ACC112 (cell line): Measurements from ENCODE around the gene NUTM2E.
"Not testable (repeated sequence)": the region's sequence is repeated elsewhere in the genome, so short reads cannot be mapped to it uniquely, and the experiment has no call there.

ENCODE experiments used
- H2AFZ ChIP-seq: fragments of 200-600 bp; sonication (generic); one replicate; pipeline ENCODE4 v1.6.0; 2017; ENCODE audit warnings: antibody characterized with exemption, low read length; ENCODE audit not compliant: unreplicated experiment
- H3K27ac ChIP-seq: fragments of 200-600 bp; sonication (generic); 2 replicates; pipeline ENCODE4 v1.5.1; 2014; ENCODE audit warnings: low read depth, mild to moderate bottlenecking, antibody characterized with exemption, low read length, moderate library complexity
- H3K27me3 ChIP-seq: fragments of 200-600 bp; sonication (generic); 2 replicates; pipeline ENCODE4 v1.6.1; 2014; ENCODE audit warnings: mild to moderate bottlenecking, antibody characterized with exemption, low read length, moderate library complexity, mixed read lengths; ENCODE audit not compliant: insufficient read depth
- H3K36me3 ChIP-seq: fragments of 200-600 bp; sonication (generic); 2 replicates; pipeline ENCODE4 v1.6.1; 2016; ENCODE audit warnings: mild to moderate bottlenecking, antibody characterized with exemption, low read length, moderate library complexity, mixed read lengths; ENCODE audit not compliant: insufficient read depth
- H3K4me1 ChIP-seq: fragments of 200-600 bp; sonication (generic); one replicate; pipeline ENCODE4 v1.6.1; 2016; ENCODE audit warnings: low read length, mixed read lengths; ENCODE audit not compliant: insufficient read depth, unreplicated experiment, control insufficient read depth
- H3K4me3 ChIP-seq: fragments of 200-600 bp; sonication (generic); 2 replicates; pipeline ENCODE4 v1.5.1; 2014; ENCODE audit warnings: mild to moderate bottlenecking, low read depth, low read length
- H3K79me2 ChIP-seq: fragments of 200-600 bp; sonication (generic); one replicate; pipeline ENCODE4 v1.6.0; 2016; ENCODE audit warnings: low read length; ENCODE audit not compliant: control insufficient read depth, unreplicated experiment, insufficient read depth

Gene NUTM2E, protein sequence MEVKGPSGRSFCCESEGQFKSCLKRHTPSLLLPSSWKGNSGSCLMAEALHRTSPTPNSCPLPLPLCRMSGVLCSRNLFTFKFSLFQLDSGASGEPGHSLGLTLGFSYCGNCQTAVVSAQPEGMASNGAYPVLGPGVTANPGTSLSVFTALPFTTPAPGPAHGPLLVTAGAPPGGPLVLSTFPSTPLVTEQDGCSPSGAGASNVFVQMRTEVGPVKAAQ (N-terminal part only)

DNA sequence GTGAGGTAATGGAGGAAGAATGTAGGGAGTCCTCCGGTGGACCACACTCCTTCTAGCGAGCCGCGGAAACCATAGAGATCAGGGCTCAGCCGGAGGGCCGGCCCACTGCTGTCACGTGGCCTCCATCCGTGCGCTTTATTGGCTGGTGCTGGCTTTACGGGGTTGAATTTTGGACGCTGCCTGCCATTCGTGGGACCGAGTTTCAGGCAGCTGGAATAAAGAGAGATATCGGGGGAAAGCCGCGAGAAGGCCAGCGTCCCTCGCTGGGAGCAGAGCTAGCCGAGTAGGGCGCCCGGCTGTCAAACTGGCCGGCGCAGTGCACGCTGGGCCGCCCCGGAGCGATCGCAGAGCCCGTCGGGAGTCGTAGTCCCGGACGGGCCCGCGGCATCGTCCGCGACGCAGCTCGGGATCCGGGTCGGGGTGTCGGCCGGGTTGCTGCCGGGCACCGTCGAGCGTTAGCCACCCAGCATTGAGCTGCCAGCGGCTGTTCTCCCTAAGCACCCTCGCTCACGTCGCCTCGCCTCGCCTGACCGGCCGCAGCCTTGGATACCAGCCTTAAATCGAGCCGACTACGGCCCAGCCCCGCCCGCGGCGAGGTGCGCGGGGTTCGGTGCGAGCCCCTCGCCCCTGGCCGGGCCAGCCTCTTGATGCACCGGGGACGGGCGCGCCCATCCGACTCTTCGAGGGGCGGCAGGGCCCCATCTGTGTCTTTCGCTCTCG, at the start of gene NUTM2E:
NUTM2E (plus strand) TSS at position 244 of the 720 bp plus-strand sequence. CDS start 15,002 bp downstream, outside the sequence.
- H3K27me3 ChIP-seq, H3K36me3 ChIP-seq, H3K4me1 ChIP-seq: not testable (repeated sequence)
- H3K4me3 ChIP-seq, result peak within 1 kb of the TSS; percentile 79
- H3K27ac ChIP-seq, result peak within 1 kb of the TSS; percentile 73
- peaks cover 24% of the 10 kb centered on the region for H3K79me2 ChIP-seq
- peak within 1 kb of the TSS; percentile 75 for H2AFZ ChIP-seq

DNA sequence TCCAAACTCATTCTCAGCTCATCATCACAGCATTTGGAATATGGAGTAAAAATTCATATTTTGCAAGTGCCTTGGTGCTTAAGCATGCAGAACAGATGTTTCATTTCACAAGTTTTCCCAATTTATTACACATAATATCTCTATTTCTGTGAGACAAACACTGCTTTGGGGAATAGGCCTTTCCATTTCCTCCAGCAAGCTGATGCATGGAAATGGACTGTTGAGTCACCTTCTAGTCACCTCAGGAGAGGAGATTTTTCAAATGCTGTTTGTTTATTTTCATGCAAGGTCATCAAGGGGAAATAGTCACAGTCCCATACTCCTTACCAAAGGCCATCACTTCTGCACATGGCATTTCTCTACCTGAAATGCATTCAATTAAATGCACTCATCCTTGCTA, 48.5 kb upstream of the NUTM2E start:
- not testable (repeated sequence) for H3K4me1 ChIP-seq, H3K27me3 ChIP-seq, H3K36me3 ChIP-seq, H3K79me2 ChIP-seq, H2AFZ ChIP-seq, H3K4me3 ChIP-seq, H3K27ac ChIP-seq

DNA sequence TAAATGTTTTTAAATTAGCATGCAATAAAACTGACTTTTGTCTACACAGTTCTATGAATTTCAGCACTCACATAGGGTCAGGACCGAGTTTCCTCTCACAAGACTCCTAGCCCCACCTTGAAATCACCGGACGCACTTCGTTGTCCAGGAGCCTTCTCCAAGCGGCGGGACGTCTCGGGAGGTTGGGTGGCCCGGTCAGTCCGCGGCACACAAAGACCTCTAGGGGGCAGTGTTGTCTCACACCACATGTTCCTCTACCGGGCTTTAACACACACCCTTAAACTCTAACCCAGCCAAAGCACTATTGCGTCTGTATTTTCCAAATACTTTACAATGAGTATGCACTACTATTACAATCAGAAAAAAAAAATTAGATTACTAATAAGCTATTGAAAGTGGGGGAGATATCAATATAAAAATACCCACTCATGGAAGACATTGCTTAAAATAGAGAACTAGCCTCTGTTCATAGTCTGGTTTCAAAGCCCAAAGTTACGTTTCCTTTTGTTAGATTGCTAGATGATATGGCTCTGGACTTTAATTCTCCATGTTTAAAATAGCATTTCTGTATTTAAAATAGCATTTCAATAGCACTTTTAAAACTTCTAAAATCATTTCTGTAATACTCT, 47.1 kb upstream of the NUTM2E start:
- not testable (repeated sequence) for H3K4me1 ChIP-seq, H3K36me3 ChIP-seq, H3K27ac ChIP-seq, H3K4me3 ChIP-seq, H3K27me3 ChIP-seq, H3K79me2 ChIP-seq, H2AFZ ChIP-seq

DNA sequence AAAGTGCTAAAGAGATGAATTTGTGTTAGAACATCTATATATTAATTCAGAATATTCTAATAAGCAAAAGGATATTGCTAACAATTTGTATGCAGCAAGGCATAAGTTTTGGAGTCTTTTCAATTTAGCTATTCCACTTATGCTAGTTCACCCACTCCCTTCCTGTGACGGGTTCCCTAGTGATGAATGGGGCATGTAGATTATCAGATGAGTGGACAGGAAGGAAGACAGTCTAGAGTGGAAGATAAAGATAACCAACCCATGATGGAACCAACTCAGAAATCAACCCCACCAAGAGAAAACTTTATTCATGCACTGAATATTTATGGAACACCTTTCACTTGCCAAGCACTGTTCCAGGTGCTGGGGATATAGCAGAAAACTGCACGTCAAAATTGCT, 46.5 kb upstream of the NUTM2E start:
- H3K36me3 ChIP-seq, H3K27ac ChIP-seq, H3K4me1 ChIP-seq, H3K79me2 ChIP-seq, H3K27me3 ChIP-seq, H3K4me3 ChIP-seq, H2AFZ ChIP-seq: not testable (repeated sequence)

DNA sequence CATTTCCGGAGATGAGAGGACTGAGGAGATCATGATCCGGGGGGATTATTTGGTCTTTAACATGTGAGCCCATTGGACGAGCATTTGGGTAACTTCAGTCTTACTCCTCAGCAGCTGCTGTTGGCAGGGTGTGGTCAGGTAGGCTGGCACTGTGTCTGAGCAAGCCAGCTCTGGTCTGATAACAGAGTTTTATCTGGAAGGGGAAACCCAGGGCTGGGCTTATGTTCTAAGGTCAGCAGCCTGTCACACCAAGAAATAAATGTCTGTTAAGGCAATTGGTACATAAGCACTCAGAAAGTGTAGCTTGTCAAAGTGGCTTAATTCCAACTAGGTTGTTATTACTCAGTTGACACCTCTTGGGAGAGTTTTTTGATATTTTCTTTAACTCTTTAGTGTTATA, 45.0 kb upstream of the NUTM2E start:
- H3K27me3 ChIP-seq, H2AFZ ChIP-seq, H3K79me2 ChIP-seq, H3K4me3 ChIP-seq, H3K4me1 ChIP-seq, H3K36me3 ChIP-seq, H3K27ac ChIP-seq: not testable (repeated sequence)

DNA sequence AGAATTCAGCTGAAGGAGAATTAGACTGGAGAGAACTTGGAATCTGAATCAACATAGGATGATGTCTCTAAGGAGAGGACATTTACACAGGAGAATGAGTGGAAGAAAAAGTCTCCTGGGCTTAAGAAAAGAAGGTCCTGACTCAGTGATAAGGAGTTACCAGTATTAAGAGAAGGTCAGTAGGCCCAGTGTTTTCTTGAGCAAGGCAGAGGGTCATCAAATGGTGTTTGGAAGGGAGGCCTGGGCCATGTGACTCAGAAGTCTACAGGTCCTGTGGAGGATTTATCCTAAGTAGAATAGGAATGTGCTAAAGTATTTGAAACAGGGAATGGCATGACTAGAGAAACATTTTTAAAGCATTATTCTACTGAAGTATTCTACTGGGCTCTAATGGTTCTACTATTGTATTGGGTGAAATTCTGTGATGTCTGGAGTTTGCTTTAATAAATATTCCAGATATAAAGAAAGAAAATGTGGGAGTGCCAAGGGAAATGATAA, 39.0 kb upstream of the NUTM2E start:
- H3K4me1 ChIP-seq, result not testable (repeated sequence)

DNA sequence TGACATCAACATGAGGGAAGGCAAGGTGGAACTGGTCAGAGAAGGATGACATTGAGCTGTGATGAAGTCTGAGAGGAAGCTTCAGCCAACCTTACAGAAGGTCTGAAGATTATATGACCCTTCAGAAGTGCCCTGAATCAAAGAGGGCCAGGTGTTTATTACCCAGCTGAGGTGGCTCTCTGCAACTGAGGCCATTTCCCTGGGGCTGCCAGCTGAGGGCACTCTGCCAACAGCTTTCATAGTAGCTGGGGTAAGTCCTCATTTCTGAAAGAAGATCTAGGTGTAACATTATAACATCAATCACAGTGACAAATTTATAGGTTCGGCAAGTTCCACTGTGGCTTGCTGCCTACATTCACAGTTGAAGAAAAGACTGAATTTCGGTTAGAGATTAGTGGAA, 37.2 kb upstream of the NUTM2E start:
- H2AFZ ChIP-seq, H3K79me2 ChIP-seq, H3K36me3 ChIP-seq, H3K4me1 ChIP-seq, H3K27me3 ChIP-seq, H3K4me3 ChIP-seq, H3K27ac ChIP-seq: not testable (repeated sequence)

More for the DNA sequence above, 39.0 kb upstream of the NUTM2E start:
- not testable (repeated sequence) for H3K4me3 ChIP-seq, H3K36me3 ChIP-seq, H3K27ac ChIP-seq, H3K79me2 ChIP-seq, H3K27me3 ChIP-seq, H2AFZ ChIP-seq

DNA sequence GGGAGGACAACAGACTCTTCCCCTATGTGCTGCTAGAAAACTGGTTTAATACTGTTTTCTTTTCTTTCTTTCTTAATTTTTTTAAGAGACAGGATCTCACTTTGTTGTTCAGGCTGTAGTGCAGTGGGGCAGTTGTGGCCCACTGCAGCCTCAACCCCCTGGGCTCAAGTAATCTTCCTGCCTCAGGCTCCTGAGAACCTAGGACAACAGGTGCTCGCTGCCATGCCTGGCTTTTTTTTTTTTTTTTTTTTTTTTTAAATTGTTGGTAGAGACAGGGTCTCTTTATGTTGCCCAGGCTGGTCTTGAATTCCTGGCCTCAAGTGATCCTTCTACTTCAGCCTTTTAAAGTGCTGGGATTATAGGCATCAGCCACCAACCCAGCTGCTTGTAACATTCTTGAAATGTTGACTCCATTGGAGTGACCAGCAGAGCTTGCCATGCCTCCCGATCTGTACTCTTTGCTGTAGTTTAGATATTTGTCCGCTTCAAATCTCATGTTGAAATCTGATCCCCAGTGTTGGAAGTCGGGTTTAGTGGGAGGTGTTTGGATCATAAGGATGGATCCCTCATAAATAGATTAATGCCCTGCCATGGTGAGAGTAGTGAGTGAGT, 34.5 kb upstream of the NUTM2E start:
- not testable (repeated sequence) for H3K27ac ChIP-seq, H3K27me3 ChIP-seq, H3K4me3 ChIP-seq, H3K36me3 ChIP-seq, H2AFZ ChIP-seq, H3K4me1 ChIP-seq, H3K79me2 ChIP-seq

DNA sequence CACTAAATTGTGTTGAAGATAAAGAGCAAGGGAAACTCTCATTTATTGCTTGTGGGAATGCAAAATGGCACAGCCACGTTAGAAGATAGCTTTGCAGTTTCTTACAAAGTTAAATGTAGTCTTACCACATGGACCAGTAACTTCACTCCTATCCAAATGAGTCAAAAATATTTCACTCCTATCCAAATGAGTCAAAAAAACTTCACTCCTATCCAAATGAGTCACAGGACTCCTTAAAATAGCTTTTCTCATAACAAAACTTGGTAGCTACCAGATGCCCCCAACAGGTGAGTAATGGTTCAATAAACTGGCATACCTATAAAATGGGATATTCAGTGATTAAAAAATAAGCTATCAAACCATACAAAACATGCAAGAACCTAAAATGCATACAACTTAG, 27.2 kb upstream of the NUTM2E start:
- not testable (repeated sequence) for H3K27me3 ChIP-seq, H3K27ac ChIP-seq, H3K79me2 ChIP-seq, H3K4me3 ChIP-seq, H3K36me3 ChIP-seq, H3K4me1 ChIP-seq, H2AFZ ChIP-seq

DNA sequence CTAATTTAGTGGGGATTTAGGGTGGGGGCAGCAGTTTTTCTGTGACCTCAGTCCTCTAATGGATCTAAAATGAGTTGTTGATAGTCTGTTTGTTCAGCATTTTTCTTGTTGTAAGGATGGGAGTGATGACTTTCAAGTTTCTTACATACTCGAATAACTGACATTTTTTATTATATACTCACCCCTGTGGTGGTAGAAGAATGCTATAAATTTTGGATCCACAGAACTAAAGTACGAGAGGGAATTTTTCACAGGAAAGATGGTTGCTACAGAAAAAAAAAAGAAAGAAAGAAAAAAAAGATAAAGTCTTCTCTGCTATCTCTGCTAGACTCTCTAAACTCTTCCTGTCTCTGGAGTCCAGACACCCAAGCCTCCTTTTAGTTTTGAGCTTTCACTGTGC, 20.7 kb upstream of the NUTM2E start:
- not testable (repeated sequence) for H3K27ac ChIP-seq, H3K36me3 ChIP-seq, H3K27me3 ChIP-seq, H3K4me3 ChIP-seq, H3K4me1 ChIP-seq, H2AFZ ChIP-seq, H3K79me2 ChIP-seq

DNA sequence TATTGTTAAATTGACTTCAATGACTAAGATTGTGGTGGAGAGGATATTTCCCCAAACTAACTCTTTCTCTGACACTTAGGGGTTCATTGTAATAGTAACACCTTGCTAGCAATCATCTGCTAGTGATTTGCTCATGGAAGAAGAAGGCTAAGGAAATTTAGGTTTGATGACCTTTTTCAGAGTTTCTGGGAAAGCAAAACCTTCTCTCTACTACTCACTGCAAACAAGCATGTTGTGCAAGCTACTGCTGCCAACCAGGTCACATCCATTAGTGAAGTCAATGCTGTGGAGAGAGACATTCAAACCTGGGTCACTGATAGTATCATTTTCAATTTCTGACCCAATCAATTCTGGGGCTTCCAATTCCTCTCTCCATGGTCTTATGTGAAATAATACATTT, 14.6 kb upstream of the NUTM2E start:
- not testable (repeated sequence) for H3K4me1 ChIP-seq, H3K79me2 ChIP-seq, H3K27ac ChIP-seq, H3K4me3 ChIP-seq, H3K36me3 ChIP-seq, H2AFZ ChIP-seq, H3K27me3 ChIP-seq
